Fibroblast of the aortic adventitia (primary cell): Measurements from ENCODE around the gene SPP2. TPM values are rescaled to one million over a fixed set of nuclear protein-coding genes. Genes with fewer than 3 reads are reported as not detected.

Source experiments
- DNase-seq: peaks from one replicate; pipeline ENCODE4 v3.0.0-alpha.2; 2010; ENCODE audit warnings: low read depth
- H3K4me3 ChIP-seq: 2 replicates; pipeline ENCODE4 v1.5.1; 2011; ENCODE audit warnings: low read depth, mild to moderate bottlenecking, control low read depth, low read length, moderate library complexity
- total RNA-seq: library from RNA; depleted of rRNA; stranded (reverse); fragments of >200 nt; gene quantifications from 2 replicates; pipeline ENCODE4 v1.2.3, GENCODE V29; 2012; ENCODE audit warnings: low replicate concordance
- TF ChIP-seq, protein P1 (sequence below): IDR thresholded peaks from 2 replicates; pipeline ENCODE4 v1.5.1; 2011; ENCODE audit warnings: mild to moderate bottlenecking, low read length, control low read depth, inconsistent platforms; ENCODE audit not compliant: insufficient read depth

SPP2 gene
- total RNA-seq, 1 donor: 0.36 TPM

GRCh38 chr2:234033885-234034284 is 16.6 kb upstream of the SPP2 start:
- TF ChIP-seq, protein P1, sequence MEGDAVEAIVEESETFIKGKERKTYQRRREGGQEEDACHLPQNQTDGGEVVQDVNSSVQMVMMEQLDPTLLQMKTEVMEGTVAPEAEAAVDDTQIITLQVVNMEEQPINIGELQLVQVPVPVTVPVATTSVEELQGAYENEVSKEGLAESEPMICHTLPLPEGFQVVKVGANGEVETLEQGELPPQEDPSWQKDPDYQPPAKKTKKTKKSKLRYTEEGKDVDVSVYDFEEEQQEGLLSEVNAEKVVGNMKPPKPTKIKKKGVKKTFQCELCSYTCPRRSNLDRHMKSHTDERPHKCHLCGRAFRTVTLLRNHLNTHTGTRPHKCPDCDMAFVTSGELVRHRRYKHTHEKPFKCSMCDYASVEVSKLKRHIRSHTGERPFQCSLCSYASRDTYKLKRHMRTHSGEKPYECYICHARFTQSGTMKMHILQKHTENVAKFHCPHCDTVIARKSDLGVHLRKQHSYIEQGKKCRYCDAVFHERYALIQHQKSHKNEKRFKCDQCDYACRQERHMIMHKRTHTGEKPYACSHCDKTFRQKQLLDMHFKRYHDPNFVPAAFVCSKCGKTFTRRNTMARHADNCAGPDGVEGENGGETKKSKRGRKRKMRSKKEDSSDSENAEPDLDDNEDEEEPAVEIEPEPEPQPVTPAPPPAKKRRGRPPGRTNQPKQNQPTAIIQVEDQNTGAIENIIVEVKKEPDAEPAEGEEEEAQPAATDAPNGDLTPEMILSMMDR: no peak
- no peak overlapping the region for H3K4me3 ChIP-seq
- DNase-seq: no peak

- TF ChIP-seq, protein P1: no peak
Measured at GRCh38 chr2:234038076-234038802, 12.3 kb upstream of the SPP2 start.

DNA sequence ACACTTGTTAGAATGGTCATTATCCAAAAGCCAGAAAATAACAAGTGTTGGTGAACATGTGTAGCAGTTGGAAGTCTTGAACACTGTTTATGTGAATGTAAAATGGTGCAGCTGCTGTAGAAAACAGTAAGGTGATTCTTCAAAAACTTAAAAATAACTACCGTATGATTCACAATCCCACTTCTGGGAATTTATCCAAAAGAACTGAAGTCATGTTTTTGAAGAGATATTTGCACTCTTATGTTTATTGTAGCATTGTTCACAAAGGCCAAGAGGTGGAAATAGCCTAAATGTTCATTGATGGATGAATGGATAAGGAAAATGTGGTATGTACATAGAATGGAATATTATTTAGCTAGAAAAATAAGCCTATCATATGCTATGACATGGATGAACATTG is 6.3 kb upstream of the SPP2 start:
- peak; percentile 93 for DNase-seq
- TF ChIP-seq, protein P1: no peak
- no peak overlapping the region for H3K4me3 ChIP-seq

More at GRCh38 chr2:234038076-234038802, 12.3 kb upstream of the SPP2 start:
- DNase-seq: peak; percentile 25
- no peak overlapping the region for H3K4me3 ChIP-seq

DNA sequence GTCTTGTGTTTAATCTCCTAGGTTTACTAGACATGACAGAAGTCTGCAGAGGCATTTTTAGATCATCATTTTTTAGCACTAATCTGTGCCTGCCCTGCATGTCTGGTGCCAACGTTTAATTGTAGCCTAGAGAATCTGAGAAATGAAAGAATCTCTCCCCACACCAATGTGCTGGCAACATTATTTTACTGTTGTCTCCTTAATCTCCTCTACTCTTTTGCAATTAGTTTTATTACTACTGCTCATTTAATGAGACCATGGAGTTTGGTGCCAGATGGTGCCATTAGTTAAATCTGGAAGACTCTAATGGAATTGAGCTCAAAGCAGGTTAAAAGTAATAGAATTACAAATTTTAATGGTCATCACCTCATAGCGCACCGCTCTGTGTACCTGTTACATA is 4.0 kb upstream of the SPP2 start:
- TF ChIP-seq, protein P1: no peak
- no peak overlapping the region for H3K4me3 ChIP-seq
- DNase-seq: no peak

DNA sequence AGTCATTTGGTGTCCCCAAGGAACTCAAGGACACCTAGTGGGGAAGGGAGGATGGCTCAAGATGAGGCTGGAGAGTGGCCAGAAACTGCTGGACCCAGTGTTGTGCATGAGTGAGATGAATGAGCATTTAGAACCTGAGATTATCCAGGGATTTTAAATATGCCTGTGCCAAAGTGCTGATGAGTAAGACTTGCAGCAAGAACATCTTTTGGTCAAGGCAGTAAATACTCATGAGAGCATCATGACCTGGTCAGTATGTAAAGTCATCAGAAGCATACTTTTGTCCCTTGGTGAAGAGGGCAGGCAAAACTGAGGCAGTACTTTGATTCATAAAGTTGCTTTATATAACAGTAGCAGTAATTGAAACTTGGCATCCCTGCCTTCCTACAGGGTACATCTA is 3.1 kb upstream of the SPP2 start:
- TF ChIP-seq, protein P1: no peak
- peak; percentile 22 for DNase-seq
- H3K4me3 ChIP-seq: no peak overlapping the region

- no peak for DNase-seq
- no peak overlapping the region for H3K4me3 ChIP-seq
- TF ChIP-seq, protein P1: no peak
Measured at GRCh38 chr2:234048049-234048448, 2.5 kb upstream of the SPP2 start.
